ENCODE measurements around the gene OGFR.

DNA sequence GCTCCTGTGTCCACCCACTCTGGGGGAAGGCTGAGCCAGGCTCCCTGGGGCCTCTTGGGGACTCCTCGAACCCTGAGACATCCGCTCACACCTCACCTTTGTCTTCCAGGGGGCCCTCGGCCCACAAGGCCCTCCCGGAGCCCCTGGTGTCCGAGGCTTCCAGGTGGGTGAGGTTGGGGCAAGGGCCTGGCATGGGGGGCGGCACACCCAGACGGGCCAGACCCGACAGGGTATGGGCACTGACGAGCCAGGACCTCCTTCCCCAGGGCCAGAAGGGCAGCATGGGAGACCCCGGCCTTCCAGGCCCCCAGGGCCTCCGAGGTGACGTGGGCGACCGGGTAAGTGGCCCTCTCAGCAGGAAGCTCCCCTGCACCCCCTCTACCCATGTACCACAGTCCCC, 25.6 kb downstream of the OGFR start:
- no peak for TF ChIP-seq EZH2phosphoT487 (IDR thresholded peaks at IDR 0.05; ENCODE audit: borderline replicate concordance)
- TF ChIP-seq CTCF (IDR thresholded peaks at IDR 0.05 in 2 of 3, conservative IDR thresholded peaks at IDR 0.05 in 1 of 3; ENCODE audit: borderline replicate concordance in 1 of 3, insufficient read depth in 1 of 3, low read depth in 2 of 3, low read length in 2 of 3), result no peak
- TF ChIP-seq EZH2 (IDR thresholded peaks at IDR 0.05), result no peak
- no peak for TF ChIP-seq YY1 (IDR thresholded peaks at IDR 0.05; ENCODE audit: extremely low read depth, insufficient replicate concordance, low read depth, low read length)
- TF ChIP-seq POLR2A (IDR thresholded peaks at IDR 0.05; ENCODE audit: borderline replicate concordance, extremely low read depth, insufficient read depth, insufficient read length), result no peak
- TF ChIP-seq ATF3 (IDR thresholded peaks at IDR 0.05), result no peak
- no peak for TF ChIP-seq SIN3A (IDR thresholded peaks at IDR 0.05; ENCODE audit: low read depth)
- TF ChIP-seq, protein P1, sequence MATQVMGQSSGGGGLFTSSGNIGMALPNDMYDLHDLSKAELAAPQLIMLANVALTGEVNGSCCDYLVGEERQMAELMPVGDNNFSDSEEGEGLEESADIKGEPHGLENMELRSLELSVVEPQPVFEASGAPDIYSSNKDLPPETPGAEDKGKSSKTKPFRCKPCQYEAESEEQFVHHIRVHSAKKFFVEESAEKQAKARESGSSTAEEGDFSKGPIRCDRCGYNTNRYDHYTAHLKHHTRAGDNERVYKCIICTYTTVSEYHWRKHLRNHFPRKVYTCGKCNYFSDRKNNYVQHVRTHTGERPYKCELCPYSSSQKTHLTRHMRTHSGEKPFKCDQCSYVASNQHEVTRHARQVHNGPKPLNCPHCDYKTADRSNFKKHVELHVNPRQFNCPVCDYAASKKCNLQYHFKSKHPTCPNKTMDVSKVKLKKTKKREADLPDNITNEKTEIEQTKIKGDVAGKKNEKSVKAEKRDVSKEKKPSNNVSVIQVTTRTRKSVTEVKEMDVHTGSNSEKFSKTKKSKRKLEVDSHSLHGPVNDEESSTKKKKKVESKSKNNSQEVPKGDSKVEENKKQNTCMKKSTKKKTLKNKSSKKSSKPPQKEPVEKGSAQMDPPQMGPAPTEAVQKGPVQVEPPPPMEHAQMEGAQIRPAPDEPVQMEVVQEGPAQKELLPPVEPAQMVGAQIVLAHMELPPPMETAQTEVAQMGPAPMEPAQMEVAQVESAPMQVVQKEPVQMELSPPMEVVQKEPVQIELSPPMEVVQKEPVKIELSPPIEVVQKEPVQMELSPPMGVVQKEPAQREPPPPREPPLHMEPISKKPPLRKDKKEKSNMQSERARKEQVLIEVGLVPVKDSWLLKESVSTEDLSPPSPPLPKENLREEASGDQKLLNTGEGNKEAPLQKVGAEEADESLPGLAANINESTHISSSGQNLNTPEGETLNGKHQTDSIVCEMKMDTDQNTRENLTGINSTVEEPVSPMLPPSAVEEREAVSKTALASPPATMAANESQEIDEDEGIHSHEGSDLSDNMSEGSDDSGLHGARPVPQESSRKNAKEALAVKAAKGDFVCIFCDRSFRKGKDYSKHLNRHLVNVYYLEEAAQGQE (IDR thresholded peaks at IDR 0.05; ENCODE audit: low read depth), result no peak

Data from HCT116 (cell line).